A673 (cell line): Measurements from ENCODE around the gene ZIC1. TPM values are rescaled to one million over a fixed set of nuclear protein-coding genes. Genes with fewer than 3 reads are reported as not detected.

Experiments used
- BruUV-seq: library from RNA; stranded (reverse); fragments of 400-500 nt; replicated peaks from 2 replicates; lab custom pipeline; 2021; lab: Mats Ljungman, UMichigan
- CTCF ChIA-PET: fragments of 300-600 bp; sonication (Branson Sonifier 250); formaldehyde crosslinking; loops from one replicate; lab custom pipeline; 2022; ENCODE audit warnings: antibody characterized with exemption; lab: Charles Lee
- POLR2A ChIA-PET: fragments of 300-600 bp; sonication (Branson Sonifier 250); formaldehyde crosslinking; loops from one replicate; lab custom pipeline; 2022; ENCODE audit warnings: antibody characterized with exemption; ENCODE audit not compliant: low non-redundant PET; lab: Charles Lee
- DNase-seq: peaks from one replicate; pipeline ENCODE4 v3.0.0-alpha.2; 2015; ENCODE audit warnings: low spot score
- H3K27ac ChIP-seq: fragments of 200-600 bp; sonication (generic); 2 replicates; pipeline ENCODE4 v1.5.1; 2016; ENCODE audit warnings: mixed run types, low read depth, mild to moderate bottlenecking, mixed read lengths, antibody characterized with exemption, low read length; ENCODE audit not compliant: poor library complexity, severe bottlenecking
- H3K27me3 ChIP-seq: fragments of 200-600 bp; sonication (generic); replicated peaks from 2 replicates; pipeline ENCODE4 v1.6.1; 2017; ENCODE audit warnings: mixed run types, low read depth, mild to moderate bottlenecking, mixed read lengths, antibody characterized with exemption, low read length; ENCODE audit not compliant: insufficient read depth, poor library complexity
- H3K36me3 ChIP-seq: fragments of 200-600 bp; sonication (generic); 2 replicates; pipeline ENCODE4 v1.6.1; 2016; ENCODE audit warnings: mixed run types, mild to moderate bottlenecking, mixed read lengths, antibody characterized with exemption, low read length; ENCODE audit not compliant: insufficient read depth, poor library complexity, severe bottlenecking
- H3K4me1 ChIP-seq: fragments of 200-600 bp; sonication (generic); 2 replicates; pipeline ENCODE4 v1.6.1; 2017; ENCODE audit warnings: mixed run types, mild to moderate bottlenecking, mixed read lengths, antibody characterized with exemption, low read length; ENCODE audit not compliant: insufficient read depth, poor library complexity, severe bottlenecking
- H3K4me3 ChIP-seq: fragments of 200-600 bp; sonication (generic); 2 replicates; pipeline ENCODE4 v1.5.1; 2016; ENCODE audit warnings: low read depth, mixed run types, mild to moderate bottlenecking, mixed read lengths, low read length; ENCODE audit not compliant: poor library complexity, severe bottlenecking
- H3K9me3 ChIP-seq: fragments of 200-600 bp; sonication (generic); 2 replicates; pipeline ENCODE4 v1.6.1; 2016; ENCODE audit warnings: mixed run types, low read depth, mild to moderate bottlenecking, mixed read lengths, antibody characterized with exemption, low read length; ENCODE audit not compliant: poor library complexity, severe bottlenecking
- CTCF ChIP-seq: fragments of 300-800, 200-600 bp; sonication (generic); conservative IDR thresholded peaks from 2 replicates; pipeline ENCODE4 v1.5.1; 2017; ENCODE audit warnings: low read depth, mild to moderate bottlenecking, antibody characterized with exemption, low read length, moderate library complexity, mixed read lengths
- EZH2 ChIP-seq: fragments of 200-600 bp; sonication (generic); IDR thresholded peaks from 2 replicates; pipeline ENCODE4 v1.6.1; 2017; ENCODE audit warnings: borderline replicate concordance, low read depth, mild to moderate bottlenecking, mixed read lengths, antibody characterized with exemption, low read length; ENCODE audit not compliant: poor library complexity, severe bottlenecking
- intact Hi-C: fragments of 100-400 bp; cut with micrococcal nuclease; formaldehyde crosslinking; loops from one replicate; pipeline ENCODE4 v1.10.0; 2022; ENCODE audit not compliant: unreplicated experiment
- total RNA-seq: library from RNA; stranded (reverse); gene quantifications from 2 replicates; pipeline ENCODE4 v1.2.3, GENCODE V29; 2021

The ZIC1 gene
- total RNA-seq, 1 experiment from 2014 or later, result 1.4 TPM

DNA sequence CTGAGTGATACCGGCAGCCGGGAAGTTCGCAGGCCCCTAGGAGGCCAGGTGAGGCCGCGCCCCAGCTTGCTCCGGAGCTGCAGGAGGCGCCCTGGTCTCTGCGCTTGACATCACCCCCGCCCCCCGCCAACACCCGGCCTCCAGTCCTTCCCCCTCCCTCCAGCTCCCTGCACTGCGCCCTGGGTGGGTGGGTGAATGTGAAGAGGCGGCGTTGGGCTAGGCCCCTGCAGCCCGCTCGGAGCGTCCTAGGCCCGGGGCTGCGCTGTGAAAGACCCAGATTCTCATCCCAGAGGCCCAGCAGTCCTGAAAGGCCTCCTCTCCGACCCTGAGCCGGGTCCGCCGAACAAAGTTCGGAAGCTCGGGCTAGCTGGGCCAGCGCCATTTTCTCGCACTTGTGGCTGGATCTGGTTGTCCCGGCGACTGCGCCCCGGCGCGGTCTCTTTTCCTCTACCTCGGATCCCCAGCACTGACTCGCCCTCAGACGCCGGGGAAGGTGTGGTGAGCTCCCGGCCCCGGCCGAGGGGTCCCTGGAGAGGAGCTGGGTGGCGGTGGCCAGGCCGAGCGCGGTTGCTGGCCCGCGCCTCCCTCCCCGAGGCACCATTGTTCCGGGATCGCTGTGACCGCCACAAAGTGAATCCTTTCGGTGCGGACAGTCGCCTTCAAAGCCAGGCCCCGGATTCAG, 15.8 kb upstream of the ZIC1 start:
- Histone ChIP-seq H3K27me3 (peaks cover 95% of the 10 kb centered on the region), H3K9me3 (no peaks in the 10 kb centered on the region), H3K4me3 (peak overlapping the region; percentile 40), H3K27ac (no peak overlapping the region), H3K4me1 (peaks cover 3% of the 10 kb centered on the region), H3K36me3 (no peaks in the 10 kb centered on the region)
- no peak for DNase-seq
- BruUV-seq, result no TSS peak
- POLR2A ChIA-PET, result no interaction called here
- TF ChIP-seq CTCF (no peak), EZH2 (no peak)
- CTCF ChIA-PET, result interaction anchor here (0.8 kb wide), 1 partner anchor 223 kb away, joined by 3 read pairs; no protein-coding TSS in a partner anchor
- intact Hi-C loops, result no loop called here

DNA sequence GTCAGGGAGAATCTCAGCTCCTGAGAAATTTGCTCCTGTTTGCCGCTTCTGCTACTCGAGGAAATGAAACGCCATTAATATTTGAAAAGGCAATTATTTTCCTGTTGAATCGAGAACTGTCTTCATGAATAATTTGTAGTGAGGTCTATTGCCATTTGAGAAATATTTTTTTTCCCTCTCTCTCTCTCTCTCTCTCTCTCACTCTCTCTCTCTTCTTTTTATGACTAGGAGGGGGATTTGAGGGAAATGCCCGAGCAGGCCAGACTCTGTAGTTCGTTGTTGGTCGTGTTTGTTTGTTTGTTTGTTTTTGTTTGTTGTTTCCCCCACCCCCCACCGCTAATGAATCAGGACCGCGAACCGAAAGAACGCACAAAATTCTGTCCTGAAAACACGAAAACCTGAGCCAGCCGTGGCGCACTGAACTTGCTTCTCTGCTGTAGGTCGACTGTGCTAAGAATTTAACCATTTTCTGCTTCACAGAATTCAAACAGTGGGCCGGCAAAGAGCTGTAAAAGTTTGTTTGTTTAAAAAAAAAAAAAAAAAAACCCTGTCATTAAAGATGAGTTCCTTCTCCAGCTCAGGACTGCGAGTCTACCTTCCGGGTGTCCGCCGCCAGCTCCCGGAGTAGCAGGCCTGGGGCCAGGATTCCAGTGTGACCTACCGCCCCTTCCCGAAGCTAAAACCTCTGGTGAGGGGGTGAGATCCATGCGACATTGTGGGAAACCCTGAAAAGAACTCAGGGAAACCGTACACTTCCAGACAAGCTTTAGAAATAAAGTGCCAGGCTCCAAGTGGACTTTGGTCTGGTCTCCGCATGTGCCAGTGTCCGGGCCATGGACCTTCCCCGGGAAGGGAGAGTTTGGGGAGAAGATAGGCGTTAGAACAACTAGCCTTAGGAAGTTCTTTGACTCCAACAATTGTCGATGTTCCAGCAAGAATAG, 15.0 kb upstream of the ZIC1 start:
- TF ChIP-seq CTCF (no peak), EZH2 (peak; percentile 55)

GRCh38 chr3:147394884-147395225, 14.3 kb upstream of the ZIC1 start:
- no peak for DNase-seq
- ChIA-PET CTCF (no interaction called here), POLR2A (no interaction called here)
- no TSS peak for BruUV-seq
- intact Hi-C loops, result no loop called here
- TF ChIP-seq CTCF (no peak), EZH2 (no peak)
- peaks cover 3% of the 10 kb centered on the region for H3K4me1 ChIP-seq
- no peaks in the 10 kb centered on the region for H3K9me3 ChIP-seq
- peaks cover 81% of the 10 kb centered on the region for H3K27me3 ChIP-seq
- no peak overlapping the region for H3K27ac ChIP-seq
- no peak overlapping the region for H3K4me3 ChIP-seq
- no peaks in the 10 kb centered on the region for H3K36me3 ChIP-seq

More for the DNA sequence above, 15.0 kb upstream of the ZIC1 start:
- no peak for DNase-seq
- no peaks in the 10 kb centered on the region for H3K9me3 ChIP-seq
- ChIA-PET POLR2A (no interaction called here), CTCF (no interaction called here)
- H3K36me3 ChIP-seq, result no peaks in the 10 kb centered on the region
- no TSS peak for BruUV-seq
- H3K27me3 ChIP-seq, result peaks cover 87% of the 10 kb centered on the region
- intact Hi-C loops, result no loop called here
- peak overlapping the region; percentile 40 for H3K4me3 ChIP-seq
- no peak overlapping the region for H3K27ac ChIP-seq
- peaks cover 3% of the 10 kb centered on the region for H3K4me1 ChIP-seq
